Activated CD8-positive, alpha-beta memory T cell treated with anti-CD3 and anti-CD28 coated beads, Interleukin-2, amount 50 U/mL, for 48 hours (primary cell): ENCODE results near the gene TEKT3.

Experiments
- DNase-seq: peaks from one replicate; pipeline ENCODE4 v3.0.0-alpha.2; 2020

TEKT3 gene

GRCh38 chr17:15341385-15341849 is at the start of gene TEKT3:
TSS of gene TEKT3 (minus strand) at chr17:15341597. CDS start at chr17:15331585, 10,012 bp downstream.
- peak; percentile 54 for DNase-seq

DNA sequence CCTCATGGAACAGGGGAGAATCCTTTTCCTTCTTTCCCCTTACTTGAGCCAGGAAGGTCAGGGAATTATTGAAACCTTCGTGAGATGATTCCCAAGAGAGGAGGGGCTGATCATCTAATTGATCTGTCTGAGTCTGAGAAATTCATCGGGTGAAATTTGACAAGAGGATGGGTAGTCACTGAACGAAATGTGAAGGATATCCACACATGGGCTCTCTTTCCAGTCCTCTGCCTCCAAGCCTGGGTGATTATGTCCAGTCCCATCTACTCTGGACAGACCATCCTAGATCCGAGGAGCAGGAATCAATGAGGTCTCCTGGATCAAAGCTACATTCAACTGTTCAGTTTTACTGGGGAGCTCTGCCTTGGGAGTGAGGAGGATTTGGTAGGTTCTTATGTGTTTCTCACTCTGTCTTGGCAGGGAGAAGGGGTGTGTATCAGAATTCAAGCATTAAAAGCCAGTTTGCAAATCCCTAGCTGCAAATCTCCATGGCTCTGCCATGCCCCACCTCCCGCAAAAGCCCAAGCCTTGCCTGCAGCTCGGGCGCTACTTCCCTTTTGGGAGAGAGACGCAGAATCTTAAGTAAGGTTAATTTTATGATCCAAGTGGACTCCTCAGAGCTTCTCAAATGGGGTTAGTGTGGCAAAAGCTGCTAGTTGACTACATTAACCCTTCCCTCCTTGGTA is 47.1 kb upstream of the TEKT3 start:
- no peak for DNase-seq

DNA sequence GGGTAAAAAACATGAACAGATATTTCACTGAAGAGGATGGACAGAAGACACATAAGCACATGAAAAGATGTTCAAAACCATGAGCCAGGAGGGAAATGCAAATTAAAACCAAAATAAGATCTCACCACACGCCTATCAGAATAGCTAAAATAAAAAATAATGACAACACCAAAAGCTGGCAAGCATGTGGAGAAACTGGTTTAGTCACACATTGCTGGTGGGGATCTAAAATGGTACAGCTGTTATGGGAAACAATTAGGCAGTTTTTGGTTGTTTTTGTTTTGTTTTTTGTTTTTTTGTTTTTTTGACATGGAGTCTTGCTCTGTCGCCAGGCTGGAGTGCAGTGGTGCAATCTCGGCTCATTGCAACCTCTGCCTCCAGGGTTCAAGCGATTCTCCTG is 44.7 kb upstream of the TEKT3 start:
- no peak for DNase-seq

DNA sequence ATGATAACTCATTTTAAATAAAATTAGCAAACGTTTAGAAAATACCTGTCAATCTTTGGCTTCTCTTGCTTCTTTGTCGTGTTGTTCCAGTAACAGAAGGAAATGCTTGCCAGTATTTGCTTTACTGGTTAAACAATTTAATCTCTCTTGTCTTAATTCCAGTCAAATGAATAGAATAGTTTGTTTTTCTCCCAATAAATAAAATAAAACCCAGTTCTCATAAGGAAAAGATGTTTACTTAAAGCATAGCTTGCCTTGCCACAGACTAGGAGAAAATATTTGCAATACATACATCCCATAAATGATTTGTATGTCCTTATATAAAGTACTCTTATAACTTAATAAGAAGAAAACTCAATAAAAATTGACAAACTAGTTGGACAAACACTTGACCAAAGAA is 43.9 kb upstream of the TEKT3 start:
- DNase-seq = no peak

DNA sequence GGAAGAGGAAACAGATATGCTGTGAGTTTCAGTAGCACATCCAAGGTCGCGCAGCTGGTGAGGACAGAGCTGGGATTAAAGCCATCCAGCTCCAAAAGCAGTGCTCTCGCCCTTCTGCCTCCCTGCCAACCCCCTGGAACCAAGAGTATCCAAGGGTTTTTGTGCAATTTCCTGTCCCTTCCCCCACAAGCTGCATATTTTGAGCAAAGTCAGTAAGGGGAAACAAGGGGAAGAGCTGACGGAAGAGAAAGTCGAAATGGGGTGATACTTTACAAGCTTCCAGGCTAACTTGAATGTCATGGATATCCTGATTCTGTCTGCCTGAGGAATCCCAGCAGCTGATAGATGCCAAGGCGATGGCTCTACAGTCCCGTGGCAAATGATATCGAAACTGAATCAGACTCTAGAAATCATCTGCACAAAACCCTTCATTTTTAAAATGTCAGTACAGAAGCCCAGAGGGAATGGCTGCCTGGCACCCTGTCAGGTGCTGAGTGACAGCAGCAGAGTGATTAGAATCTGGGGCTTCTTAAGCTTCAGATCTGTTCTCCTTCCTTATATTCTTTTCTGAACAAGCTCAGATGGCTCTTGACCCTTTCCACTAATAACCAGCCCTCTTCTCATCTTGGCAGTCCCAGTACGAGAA is 42.9 kb upstream of the TEKT3 start:
- no peak for DNase-seq

GRCh38 chr17:15382914-15383313 is 41.5 kb upstream of the TEKT3 start:
- no peak for DNase-seq

GRCh38 chr17:15381707-15382106 is 40.3 kb upstream of the TEKT3 start:
- DNase-seq = no peak

GRCh38 chr17:15380446-15380845 is 39.0 kb upstream of the TEKT3 start:
- no peak for DNase-seq

DNA sequence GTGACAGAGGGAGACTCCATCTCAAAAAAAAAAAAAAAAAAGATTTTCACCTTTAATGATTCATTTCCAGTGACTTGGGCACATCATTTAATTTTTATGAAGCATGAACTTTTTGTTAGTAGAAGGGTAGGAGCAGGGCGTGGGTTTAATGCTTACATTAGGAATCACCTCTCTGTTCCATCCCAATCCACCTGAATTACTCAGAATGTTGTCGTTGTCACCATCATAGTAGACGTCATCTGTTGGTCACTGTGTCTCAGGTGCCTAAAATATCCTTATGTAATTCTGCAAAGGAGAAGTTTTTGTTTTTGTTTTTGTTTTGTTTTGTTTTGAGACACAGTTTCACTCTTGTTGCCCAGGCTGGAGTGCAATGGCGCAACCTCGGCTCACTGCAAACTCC is 38.3 kb upstream of the TEKT3 start:
- no peak for DNase-seq

GRCh38 chr17:15378243-15378642 is 36.8 kb upstream of the TEKT3 start:
- no peak for DNase-seq

DNA sequence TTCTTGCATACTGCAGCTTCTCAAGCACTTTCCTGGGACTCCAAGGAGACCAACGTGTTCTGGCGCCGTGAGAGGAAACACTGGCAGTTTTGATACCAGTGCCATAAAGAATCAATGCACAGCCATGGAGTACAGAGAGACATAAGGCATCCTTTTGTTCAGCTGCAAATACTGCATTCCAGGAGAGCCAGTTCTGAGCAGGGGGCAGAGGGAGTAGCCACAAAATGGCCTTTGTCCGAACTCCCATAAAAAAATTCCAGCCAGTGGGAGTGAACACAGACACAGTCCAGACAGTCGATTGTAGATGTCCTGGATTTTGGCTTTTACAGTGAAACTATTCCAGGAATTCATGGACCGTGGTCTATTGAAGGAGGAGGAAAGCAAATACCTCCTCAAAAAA is 36.2 kb upstream of the TEKT3 start:
- no peak for DNase-seq

DNA sequence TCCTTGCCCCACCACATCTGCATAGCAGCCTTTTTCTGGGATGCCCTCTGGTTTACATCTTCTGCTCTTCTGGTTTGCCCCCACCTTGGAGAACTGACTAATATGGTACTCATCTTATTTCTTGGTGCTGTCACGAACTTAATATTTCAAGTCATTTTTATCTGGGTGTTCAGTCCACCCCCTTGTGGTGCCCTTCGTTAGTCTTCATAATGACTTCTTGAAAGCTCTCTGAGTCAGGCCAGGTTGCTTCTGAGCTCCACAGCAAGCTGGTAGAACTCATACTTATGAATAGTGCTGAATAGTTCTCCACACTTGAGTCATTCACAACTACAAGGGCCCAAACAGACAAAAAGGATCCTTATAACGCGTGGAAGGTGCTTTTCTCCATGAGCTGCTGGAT is 35.8 kb upstream of the TEKT3 start:
- no peak for DNase-seq

GRCh38 chr17:15371376-15372130 is 30.2 kb upstream of the TEKT3 start:
- DNase-seq = no peak

- no peak for DNase-seq
These were observed 27.2 kb upstream of the TEKT3 start for GRCh38 chr17:15368600-15368999.

DNA sequence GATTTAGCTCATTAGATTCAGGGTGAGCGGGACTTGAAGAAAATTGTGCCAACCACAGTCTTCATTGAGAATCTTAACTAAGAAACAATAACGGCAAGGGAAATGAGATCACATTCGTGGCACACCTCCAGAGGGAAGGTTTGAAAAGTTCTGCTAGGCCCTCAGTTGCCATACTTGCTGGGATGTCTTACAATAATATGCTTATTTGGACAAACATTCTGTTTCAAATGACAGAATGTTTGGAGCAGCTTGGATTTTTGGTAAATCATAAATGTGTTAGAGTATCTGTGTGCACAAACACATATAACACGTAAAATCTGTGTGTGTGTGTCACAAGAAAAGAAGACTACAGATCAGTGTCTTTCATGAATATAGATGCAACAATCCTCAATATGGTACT is 24.6 kb upstream of the TEKT3 start:
- DNase-seq = no peak

- DNase-seq = no peak
These were observed 23.2 kb upstream of the TEKT3 start for GRCh38 chr17:15364615-15365014.

- no peak for DNase-seq
These were observed 22.3 kb upstream of the TEKT3 start for GRCh38 chr17:15363702-15364101.

- no peak for DNase-seq
These were observed 20.2 kb upstream of the TEKT3 start for GRCh38 chr17:15361592-15361991.

DNA sequence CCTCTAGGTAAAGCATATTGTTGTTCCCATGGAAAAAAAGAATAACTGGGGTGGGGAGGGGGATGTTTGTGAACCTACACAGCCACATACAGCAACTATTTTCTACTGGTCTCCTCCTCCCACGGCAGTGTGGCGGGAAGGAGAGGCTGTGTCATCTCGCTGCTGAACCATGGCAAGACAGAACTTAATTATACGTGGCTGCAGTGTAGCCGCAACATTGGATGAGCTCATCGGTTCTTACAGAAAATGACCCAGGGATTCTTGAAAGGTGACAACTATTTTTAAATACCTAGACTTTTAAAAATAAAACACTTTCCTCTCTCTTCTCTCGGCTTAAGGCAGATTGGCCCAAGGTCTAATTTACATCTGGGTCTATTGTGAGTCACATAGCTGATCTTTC is 19.8 kb upstream of the TEKT3 start:
- DNase-seq = no peak

- no peak for DNase-seq
These were observed 12.9 kb upstream of the TEKT3 start for GRCh38 chr17:15354256-15354655.

- DNase-seq = no peak
These were observed 10.5 kb upstream of the TEKT3 start for GRCh38 chr17:15351925-15352324.

DNA sequence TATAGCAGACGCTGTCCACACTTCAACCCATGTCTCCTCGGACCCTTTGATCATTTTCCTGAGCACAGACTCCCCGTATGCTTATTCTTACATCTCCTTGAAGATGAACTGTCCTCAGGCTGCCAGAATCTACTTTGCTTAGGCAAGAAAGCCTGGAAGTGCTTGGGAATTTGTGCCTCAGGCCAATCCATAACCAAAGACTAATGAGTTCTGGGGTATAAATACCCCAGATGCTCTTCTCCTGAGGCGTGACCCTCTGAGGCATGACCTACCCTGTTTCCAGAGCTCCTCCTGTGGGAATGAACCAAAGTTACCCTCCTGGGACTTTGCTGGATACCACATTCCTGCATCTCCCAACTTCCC is 10.1 kb upstream of the TEKT3 start:
- no peak for DNase-seq

- DNase-seq = no peak
These were observed 9.5 kb upstream of the TEKT3 start for GRCh38 chr17:15350777-15351477.

DNA sequence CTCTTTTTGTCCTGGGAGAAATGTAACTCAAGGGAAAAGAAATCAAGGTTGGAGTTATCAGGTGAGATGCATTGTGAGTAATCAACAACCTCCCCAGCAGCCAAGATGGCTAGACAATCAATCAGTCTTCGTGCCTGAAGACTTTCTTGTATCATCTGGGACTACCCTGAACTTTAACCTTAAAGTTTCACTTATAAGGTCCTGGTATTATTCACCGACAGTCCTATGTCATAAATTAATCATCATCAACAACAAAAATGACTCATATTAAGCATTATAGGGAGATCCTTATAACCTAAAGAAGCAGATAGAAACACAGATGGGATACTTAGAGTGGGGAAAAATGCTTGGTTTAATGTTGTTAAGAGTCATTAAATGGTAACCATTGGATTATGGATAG is 7.7 kb upstream of the TEKT3 start:
- no peak for DNase-seq
